GM12873 (cell line): ENCODE data around the gene DUSP16.

ENCODE experiments used
- CTCF ChIP-seq: IDR thresholded peaks from 2 replicates; pipeline ENCODE4 v1.5.1; 2012; ENCODE audit warnings: low read depth, mild to moderate bottlenecking, moderate library complexity, low read length, control low read depth; ENCODE audit not compliant: insufficient read depth; ENCODE audit errors: missing control alignments

The DUSP16 gene

GRCh38 chr12:12510551-12510950 lies 52.1 kb downstream of the DUSP16 start:
- no peak for TF ChIP-seq CTCF

- TF ChIP-seq CTCF = no peak
These were observed 52.5 kb downstream of the DUSP16 start for GRCh38 chr12:12510141-12510540.

GRCh38 chr12:12508612-12509011 lies 54.1 kb downstream of the DUSP16 start:
- TF ChIP-seq CTCF = no peak

GRCh38 chr12:12507121-12507520 lies 55.5 kb downstream of the DUSP16 start:
- no peak for TF ChIP-seq CTCF

GRCh38 chr12:12506496-12506890 lies 56.2 kb downstream of the DUSP16 start:
- TF ChIP-seq CTCF = no peak

GRCh38 chr12:12505544-12506495 lies 56.8 kb downstream of the DUSP16 start:
- TF ChIP-seq CTCF = no peak

- no peak for TF ChIP-seq CTCF
These were observed 59.1 kb downstream of the DUSP16 start for GRCh38 chr12:12503384-12504078.
